Keratinocyte (primary cell): ENCODE measurements around the gene PRR9.

ENCODE experiments used
- EZH2 ChIP-seq: IDR thresholded peaks from one replicate; pipeline ENCODE4 v1.6.1; 2012; ENCODE audit warnings: inconsistent platforms, mild to moderate bottlenecking, low read length, moderate library complexity
- TF ChIP-seq, protein P1 (sequence below), 3 experiments: IDR thresholded peaks in 1 of 3; conservative IDR thresholded peaks in 1 of 3; optimal IDR thresholded peaks in 1 of 3; 2 replicates in 2 of 3; 3 replicates in 1 of 3; pipeline versions ENCODE3 to v1.5.1; 2011; ENCODE audit warnings: low read length in 3 of 3, mild to moderate bottlenecking in 3 of 3, moderate library complexity in 2 of 3, control low read depth in 1 of 3, inconsistent platforms in 1 of 3; ENCODE audit not compliant: insufficient read depth in 2 of 3; ENCODE audit errors: extremely low read depth in 1 of 3

DNA sequence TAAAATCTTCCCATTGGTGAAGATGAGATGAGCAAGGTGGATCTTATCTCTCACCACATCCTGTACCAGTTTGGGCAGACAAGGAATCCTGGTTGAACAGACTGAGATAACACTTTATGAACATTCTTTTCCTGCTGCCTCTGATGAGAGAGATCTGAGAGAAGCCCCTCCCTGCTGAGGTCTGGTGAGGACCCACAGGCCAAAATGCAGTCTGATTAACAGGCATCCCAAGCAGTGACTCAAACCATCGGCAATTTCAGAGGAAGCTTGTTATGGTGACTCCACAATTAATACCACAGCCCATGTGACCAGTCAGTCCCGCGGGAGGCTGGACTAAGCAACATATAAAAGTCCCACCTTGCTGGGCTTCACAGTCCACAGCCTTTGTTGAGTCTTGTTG, at the start of gene PRR9:
- TF ChIP-seq, protein P1, sequence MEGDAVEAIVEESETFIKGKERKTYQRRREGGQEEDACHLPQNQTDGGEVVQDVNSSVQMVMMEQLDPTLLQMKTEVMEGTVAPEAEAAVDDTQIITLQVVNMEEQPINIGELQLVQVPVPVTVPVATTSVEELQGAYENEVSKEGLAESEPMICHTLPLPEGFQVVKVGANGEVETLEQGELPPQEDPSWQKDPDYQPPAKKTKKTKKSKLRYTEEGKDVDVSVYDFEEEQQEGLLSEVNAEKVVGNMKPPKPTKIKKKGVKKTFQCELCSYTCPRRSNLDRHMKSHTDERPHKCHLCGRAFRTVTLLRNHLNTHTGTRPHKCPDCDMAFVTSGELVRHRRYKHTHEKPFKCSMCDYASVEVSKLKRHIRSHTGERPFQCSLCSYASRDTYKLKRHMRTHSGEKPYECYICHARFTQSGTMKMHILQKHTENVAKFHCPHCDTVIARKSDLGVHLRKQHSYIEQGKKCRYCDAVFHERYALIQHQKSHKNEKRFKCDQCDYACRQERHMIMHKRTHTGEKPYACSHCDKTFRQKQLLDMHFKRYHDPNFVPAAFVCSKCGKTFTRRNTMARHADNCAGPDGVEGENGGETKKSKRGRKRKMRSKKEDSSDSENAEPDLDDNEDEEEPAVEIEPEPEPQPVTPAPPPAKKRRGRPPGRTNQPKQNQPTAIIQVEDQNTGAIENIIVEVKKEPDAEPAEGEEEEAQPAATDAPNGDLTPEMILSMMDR (optimal IDR thresholded peaks at IDR 0.05 in 1 of 3, IDR thresholded peaks at IDR 0.05 in 1 of 3, conservative IDR thresholded peaks at IDR 0.05 in 1 of 3; ENCODE audit: extremely low read depth in 1 of 3, insufficient read depth in 2 of 3, low read length in 3 of 3), result no peak
- no peak for TF ChIP-seq EZH2
